Kidney glomerular epithelial cell (primary cell): ENCODE results near the gene SIRT5.

Experiments used
- DNase-seq: peaks from one replicate; lab custom pipeline; 2025; lab: John Stamatoyannopoulos, UW

Gene SIRT5

DNA sequence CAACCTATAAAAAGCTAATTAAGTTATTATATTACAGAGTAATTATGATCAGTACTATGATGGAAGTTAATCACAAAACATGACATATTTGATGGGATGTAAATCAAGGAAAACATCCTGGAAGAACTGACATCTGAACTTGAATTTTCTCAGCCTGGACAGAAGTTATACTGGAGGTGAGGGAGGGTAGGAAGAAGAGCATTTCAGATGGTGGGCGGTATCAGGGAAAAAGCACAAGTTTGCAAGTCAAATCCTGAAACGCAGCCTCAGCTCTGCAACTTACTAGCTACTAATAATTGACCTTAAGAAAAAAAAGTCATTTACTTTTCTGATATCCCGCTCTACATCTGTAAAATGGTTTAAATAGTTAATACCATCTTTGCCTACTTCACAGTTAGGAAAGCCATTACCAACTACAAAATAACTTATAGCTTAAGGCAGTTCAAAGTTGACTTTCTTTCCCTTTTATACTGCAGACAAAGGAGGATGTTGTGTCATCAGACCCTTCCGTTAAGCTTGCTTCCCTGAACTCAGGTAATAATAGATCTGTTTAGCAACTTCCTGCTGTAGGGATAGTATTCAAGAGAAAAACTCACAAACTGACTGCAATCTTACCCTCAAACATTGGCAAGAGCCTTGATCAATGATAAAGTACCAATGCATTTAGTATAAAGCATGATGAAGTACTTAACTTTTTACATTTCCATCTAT, 61.7 kb downstream of the SIRT5 start:
- DNase-seq: no peak

DNA sequence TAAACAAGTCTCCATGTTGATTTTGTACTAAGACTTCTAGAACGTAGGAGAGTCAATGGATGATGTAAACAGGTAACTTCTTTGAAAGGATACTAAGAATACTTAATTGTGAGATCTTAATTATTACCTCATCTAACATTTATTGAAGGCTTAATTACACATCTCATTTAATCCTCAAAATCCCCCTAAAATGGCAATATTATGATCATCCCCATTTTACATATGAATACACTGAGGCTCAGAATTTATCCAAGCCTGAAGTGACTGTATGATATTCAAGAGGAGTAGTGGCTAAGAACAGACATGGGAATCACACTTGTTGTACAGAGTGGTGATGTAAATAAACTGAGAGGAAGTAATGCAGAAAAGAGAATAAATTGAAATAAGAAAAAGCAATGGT, 63.6 kb downstream of the SIRT5 start:
- DNase-seq: no peak

DNA sequence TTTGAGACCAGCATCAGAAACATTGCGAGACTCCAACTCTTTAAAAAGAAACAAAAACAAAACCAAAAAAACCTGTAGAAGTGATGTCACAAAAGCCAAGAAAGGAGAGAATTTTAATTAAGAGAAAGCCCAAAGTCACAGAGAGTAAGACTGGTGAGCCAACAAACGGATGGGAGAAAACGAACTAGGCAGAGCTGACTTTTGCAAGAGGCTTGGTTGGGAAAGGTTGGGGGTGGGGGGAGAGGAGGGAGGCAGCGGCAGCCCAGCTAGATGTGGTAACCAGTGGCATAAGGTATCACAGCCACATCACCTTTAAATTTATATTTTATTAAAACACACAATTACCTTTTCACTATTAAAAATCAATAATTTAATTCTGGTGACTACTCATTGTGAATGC, 64.2 kb downstream of the SIRT5 start:
- DNase-seq: no peak

DNA sequence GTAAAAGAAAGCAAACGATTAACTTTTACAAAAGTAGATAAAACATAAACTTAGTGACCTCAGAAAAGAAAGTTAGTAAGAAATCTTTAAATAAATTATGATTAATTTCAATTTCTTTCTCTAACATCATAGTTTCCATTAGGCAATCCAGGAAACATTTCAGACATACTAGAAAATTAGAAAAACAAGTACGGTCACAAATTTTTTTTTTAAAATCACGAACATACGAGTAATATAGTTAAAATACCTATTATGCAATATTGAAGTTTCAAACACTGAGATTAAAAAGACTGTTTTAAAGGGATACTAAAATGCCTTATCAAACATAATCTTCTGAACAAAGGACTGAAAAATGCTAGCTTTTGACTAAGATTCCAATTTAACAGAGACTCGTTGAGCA, 66.9 kb downstream of the SIRT5 start:
- no peak for DNase-seq

DNA sequence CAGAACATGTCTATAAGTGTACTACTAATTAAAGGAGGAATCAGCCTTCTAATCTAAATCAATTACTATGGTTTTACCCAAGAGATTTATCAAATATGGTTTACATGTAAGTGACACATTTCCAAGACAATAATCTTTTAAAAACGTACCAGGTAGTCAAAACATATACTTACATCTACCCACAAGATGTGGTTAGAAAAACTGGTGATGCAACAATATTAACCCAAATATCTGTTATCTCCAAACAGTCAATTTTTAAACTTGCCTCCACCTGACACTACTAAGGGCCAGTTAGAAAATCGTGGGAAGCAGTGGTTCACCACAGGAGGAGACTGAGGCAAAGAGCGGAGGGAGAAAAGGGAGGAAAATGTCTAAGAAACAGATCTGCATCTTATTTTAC, 68.7 kb downstream of the SIRT5 start:
- DNase-seq: no peak

DNA sequence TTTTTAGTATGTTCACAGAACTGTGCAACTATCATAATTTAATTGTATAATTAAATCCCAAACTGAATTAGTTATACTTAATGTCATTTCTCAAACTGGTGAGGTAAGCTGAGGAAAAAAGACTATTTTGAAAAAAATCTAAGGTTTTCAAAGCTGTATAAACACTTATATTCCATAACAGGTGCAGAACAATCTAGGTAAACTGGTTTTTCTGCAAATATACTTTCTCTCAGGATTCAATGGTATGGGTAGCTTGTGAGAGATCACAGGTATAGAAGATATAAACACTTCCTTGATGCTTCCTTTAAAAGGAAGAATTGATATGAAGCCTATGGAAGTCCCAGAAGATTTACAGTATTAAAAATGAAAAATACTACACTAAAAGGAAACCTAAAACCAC, 74.4 kb downstream of the SIRT5 start:
- DNase-seq: no peak

DNA sequence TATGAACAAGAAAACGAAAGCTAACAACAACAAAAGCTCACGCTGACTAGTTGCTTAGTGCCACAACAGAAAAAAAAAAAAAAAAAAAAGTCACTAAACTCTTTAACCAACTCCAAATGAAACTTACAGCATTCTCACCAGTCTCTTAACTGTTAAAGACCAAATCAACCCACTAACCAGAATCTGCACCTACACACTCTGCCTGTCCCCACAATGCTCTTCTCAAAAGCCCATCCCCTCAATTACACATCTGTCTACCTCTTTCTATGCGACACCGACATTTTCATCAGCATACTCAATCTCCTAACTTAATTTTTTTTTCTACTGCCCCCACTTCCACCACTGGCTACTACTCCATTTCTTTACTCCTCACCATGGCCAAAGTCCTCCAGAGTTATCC, 75.0 kb downstream of the SIRT5 start:
- DNase-seq: no peak

DNA sequence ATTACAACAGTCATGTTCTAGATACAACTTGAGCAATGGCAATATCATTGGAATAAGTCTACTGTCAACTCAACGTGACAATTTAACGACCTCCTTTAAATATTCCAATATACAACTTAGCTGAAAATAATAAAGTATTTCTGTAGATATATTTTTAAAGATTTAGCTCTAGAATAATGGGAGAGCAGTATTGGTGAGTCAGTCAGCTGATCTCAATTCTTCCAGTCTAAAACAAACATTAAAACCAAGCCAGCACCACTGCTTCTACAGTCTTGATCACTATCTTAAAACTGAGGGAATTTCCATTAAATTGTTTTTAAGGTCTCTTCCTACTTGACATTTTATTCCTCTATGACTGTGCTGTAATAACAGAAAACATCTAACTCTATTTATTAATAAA, 78.9 kb downstream of the SIRT5 start:
- DNase-seq: peak; percentile 16

DNA sequence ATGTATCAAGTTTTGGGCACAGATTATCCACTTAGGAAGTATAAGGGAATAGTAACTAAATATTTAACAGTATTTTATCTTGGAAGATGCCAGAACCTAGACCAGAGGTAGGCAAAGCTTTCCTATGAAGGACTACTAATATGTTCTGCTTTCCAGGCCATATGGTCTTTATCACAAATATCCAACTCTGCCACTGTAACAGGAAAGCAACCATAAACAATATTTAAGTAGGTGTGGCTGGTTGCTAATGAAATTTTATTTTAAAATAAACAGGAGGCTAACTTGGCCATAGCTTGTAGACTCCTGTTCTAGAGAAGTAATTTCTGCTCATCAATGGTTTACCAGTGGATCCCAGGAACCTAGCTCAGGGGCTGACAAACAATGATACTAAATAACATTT, 80.1 kb downstream of the SIRT5 start:
- DNase-seq: no peak

DNA sequence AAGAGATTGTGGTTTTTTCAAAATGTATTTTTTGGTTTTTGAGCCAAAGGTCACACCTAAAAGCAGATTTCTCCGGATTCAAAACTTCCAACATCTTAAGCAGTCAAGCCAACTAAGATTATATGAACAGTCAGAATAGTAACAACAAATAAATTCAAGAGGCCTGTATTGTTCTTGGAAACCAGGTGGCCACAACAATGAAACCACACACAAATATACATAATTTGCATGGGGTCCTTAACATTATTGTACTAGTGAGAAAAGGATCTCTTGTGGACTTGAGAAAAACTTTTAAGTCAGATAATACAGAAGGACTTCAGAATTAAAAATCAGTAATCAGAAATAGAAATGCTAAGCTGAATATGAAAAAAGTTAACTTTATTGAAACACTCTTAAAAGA, 81.3 kb downstream of the SIRT5 start:
- no peak for DNase-seq

DNA sequence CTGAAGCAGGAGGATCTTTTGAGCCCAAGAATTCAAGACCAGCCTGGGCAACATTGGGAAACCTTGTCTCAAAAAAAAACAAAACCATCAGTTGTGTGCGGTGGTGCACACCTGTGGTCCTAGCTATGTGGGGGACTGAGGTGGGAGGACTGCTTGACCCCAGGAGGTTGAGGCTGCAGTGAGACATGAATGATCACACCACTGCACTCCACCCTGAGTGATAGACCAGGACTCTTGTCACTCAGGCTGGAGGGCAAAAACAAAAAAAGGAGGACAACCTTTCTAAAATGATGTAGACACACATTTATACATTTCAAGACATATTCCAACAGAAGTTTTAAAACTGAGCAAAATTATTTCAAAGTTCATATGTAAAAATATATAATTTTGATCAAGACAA, 85.9 kb downstream of the SIRT5 start:
- no peak for DNase-seq

DNA sequence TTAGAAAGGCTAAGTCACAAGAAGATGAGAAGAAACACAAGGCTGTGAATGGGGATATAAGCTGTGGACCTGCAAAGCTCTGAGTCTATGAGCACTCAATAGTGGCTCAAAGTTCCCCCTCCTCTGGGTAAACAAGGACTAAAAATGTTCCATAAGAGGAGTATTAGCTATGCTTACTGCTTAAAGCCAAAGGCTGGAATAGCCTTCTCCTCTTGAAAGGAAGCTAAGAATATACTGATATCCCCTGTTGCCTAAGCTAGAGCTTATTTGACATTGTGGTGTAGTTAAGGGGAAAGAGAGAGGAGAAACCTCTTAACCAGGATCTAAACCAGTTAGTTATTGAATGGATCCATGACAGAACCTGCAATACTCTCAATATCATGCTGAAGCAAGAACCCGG, 86.5 kb downstream of the SIRT5 start:
- no peak for DNase-seq

DNA sequence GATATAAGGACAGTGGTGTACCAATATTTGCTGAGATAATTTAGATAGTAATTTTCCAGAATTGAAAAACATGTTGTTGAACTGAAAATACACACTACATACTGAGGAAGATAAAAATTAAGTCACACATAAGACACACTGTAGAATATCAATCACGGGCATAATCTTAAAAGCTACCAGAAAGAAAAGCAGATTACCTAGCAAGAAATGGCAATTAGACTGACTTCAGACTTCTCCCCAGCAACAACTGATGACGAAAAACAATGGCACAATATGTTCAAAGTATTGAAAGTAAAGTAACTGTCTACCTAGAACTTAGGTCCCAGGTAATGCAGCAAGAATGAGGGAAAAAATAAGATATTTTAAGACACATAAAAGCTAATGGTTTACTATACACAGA, 87.2 kb downstream of the SIRT5 start:
- DNase-seq: no peak

DNA sequence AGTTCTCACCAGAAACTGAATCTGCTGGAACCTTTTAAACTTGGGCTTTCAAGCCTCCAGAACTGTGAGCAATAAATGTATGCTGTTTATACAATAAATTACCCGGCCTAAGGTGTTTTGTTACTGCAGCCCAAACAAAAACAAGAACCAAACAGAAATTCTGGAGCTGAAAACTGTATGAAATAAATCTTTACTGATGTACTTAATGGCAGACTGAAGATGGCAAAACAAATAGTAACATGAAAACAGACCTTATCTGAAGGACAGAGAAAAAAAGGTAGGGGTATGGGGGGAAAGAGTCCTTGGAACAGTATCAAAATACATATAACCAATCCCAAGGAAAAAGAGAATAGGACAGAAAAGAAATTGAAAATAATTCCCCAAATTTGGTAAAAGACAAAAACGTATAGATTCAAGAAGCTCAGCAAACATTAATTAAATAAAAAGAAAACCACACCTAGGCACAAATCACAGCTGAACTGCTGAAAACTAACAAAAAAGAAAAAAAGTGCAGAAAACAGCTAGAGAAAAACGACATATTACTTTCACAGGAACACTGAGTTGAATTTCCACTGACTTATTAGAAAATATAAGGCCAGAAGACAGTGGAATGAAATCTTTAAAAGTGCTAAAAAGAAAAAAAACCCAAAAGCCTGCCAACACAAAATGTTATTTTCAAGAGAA, 88.4 kb downstream of the SIRT5 start:
- DNase-seq: no peak

DNA sequence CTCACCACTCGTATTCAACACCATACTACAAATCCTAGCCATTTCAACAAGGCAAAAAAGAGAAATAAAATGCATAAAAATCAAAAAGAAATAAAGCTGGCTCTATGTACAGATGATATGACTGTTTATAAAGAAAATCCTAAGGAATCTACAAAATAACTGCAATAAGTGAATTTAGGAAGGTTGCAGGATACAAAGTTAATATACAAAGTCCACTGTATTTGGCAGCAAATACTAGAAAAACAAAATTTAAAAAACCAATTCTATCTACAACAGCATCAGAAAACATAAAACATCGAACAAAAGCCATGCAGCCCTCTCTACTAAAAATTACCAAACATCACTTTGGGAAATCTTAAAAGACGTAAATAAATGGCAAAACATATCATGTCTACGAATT, 89.6 kb downstream of the SIRT5 start:
- DNase-seq: no peak
